Activated CD4-positive, CD25-positive, alpha-beta regulatory T cell treated with anti-CD3 and anti-CD28 coated beads, Interleukin-2, amount 50 U/mL, for 24 hours (primary cell): ENCODE data around the gene RAB11FIP2.
"Not testable (repeated sequence)": the region's sequence is repeated elsewhere in the genome, so short reads cannot be mapped to it uniquely, and the experiment has no call there.

Source experiments
- ATAC-seq, 2 donors: fragments of 150-1000 bp; cut with Tn5 transposase; one replicate each; pipeline ENCODE4 v1.10.0; 2021; ENCODE audit warnings: mild to moderate bottlenecking in 1 of 2, moderate library complexity in 1 of 2

Gene RAB11FIP2, protein sequence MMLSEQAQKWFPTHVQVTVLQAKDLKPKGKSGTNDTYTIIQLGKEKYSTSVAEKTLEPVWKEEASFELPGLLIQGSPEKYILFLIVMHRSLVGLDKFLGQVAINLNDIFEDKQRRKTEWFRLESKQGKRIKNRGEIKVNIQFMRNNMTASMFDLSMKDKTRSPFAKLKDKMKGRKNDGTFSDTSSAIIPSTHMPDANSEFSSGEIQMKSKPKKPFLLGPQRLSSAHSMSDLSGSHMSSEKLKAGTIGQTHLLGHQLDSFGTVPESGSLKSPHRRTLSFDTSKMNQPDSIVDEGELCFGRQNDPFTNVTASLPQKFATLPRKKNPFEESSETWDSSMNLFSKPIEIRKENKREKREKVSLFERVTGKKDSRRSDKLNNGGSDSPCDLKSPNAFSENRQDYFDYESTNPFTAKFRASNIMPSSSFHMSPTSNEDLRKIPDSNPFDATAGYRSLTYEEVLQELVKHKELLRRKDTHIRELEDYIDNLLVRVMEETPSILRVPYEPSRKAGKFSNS

GRCh38 chr10:118046395-118047156 is at the start of gene RAB11FIP2:
Gene RAB11FIP2, minus strand, starts transcription at chr10:118046941. Its CDS starts 778 bp downstream, at chr10:118046163.
- ATAC-seq: peak; percentile 93 to 94

DNA sequence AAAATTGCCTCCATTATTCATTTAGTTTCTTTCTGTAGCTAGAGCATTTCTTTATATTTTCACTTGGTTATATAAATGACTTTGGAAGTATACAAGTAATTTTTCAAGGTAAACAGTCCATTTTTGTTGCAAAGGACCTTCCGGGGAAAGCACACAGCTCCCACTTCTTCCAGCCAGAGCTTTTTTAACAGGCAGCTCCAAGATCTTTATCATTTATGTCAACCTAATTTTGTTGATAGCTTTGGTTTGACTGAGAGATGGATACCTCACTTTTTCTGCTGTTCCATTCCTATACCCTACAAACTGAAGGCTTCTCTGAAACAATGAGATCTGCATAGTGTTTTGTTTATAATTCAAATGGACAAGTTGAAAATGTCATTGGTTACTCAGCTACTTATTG is 49.3 kb upstream of the RAB11FIP2 start:
- no peak for ATAC-seq

DNA sequence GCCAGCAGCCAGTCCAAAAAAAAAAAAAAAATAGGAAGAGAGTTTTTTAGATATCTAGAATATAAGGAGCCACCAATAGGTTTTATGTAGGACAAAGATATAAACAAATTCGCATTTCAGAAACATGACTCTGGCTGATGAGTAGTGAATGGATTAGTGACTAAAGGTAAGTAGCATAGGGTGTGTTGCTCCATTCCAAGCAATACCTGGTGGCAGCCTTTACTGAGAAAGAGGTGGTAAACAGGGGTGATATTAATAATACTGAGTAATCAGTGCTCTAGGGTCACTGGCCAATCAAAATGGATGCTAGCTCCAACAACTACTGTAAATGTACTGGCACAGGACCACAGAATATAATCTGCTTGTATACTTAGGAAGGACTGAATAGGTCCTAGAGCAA is 45.5 kb upstream of the RAB11FIP2 start:
- ATAC-seq: no peak

GRCh38 chr10:118080817-118081216 is 34.1 kb upstream of the RAB11FIP2 start:
- no peak for ATAC-seq

- ATAC-seq: no peak
Observed at GRCh38 chr10:118076705-118077104, 30.0 kb upstream of the RAB11FIP2 start.

GRCh38 chr10:118072840-118073239 is 26.1 kb upstream of the RAB11FIP2 start:
- ATAC-seq: no peak

DNA sequence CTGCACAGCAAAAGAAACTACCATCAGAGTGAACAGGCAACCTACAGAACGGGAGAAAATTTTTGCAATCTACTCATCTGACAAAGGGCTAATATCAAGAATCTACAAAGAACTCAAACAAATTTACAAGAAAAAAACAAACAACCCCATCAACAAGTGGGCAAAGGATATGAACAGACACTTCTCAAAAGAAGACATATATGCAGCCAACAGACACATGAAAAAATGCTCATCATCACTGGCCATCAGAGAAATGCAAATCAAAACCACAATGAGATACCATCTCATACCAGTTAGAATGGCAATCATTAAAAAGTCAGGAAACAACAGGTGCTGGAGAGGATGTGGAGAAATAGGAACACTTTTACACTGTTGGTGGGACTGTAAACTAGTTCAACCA is 20.6 kb upstream of the RAB11FIP2 start:
- not testable (repeated sequence) for ATAC-seq

DNA sequence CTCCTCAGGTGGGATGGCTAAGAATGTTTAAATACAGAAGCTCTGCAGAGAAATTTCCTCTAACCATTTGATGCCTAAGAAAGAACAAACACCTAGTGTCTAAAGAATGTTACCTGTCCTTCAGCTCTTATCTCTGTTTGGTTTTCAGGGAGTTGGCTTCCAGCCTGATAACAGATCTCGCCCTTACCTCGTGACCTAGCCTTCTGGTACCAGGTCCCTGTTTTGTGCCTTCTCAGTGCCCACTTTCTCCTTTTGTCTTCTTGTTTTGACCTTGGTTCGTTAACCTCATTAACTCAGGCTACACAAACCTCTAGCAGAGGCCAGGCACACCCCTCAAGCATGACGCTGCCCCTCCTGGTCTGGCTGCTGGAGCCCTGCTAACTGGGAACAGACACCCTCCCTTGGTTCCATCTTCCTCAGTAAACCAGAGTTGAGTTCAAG is 16.1 kb upstream of the RAB11FIP2 start:
- no peak for ATAC-seq

- no peak for ATAC-seq
Observed at GRCh38 chr10:118058371-118058770, 11.6 kb upstream of the RAB11FIP2 start.

DNA sequence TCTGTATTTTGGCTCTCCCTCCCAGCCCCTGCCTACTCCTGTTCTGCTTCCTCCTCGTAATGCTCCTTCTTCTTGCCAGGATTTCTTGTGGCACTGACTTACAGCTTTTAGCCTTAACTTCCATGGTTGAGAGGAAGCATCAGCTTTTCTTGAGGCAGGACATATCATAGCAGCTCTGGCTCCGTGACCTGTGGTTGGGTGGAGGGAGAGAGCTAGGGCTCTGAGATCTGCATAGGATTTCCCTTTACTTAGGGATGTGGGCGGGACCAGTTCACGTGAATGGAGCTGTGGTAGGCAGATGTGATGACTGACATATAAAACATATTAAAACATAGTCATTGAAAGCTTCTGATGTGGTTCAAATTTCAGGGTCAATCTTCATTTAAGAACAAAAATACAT is 10.6 kb upstream of the RAB11FIP2 start:
- no peak for ATAC-seq

GRCh38 chr10:118054383-118054782 is 7.6 kb upstream of the RAB11FIP2 start:
- no peak for ATAC-seq

GRCh38 chr10:118052816-118053215 is 6.1 kb upstream of the RAB11FIP2 start:
- no peak for ATAC-seq

DNA sequence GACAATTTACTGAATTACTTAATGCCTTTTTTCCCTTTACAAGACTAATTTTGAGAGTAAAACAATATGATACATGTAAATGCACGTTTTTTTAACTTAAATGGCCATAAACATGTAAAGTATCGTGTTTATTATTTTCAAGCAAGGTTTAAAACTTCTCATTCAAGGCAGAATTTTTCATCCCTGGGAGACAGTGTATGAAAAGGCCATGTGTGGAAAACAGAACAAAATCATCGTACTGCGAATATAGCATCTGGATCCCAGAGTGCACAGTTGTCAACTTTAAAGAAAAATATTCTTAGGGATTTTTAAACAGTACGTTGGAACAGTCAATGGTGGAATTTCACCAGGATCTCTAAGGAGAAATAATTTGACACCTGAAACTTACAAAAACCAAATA is 1.1 kb upstream of the RAB11FIP2 start:
- ATAC-seq: no peak

DNA sequence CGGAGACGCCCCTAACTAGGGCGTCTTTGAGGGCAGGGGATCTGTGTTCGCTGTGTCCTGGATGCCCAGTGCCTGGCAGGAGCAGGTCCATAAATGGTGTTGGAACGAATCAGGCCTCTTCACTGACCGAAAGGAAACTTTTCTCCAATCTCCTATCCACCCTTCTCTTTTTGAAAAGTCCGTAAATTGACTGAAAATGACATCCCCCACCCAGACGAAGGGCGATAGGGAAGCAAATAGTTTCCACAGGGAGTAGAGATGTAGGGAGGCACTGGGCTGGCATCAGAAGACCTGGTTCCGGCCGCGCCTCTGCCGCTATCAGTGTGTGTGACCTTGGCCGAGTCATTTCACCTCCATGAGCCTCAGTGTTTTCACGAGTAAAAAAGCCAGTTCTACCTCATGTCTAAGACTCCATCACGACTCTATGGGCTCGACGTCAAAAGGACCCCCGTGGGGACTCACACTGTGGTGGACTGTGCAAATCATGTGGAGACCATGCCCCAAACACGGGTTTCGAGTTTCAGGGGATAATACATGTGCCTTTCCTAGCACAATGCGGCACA is 497 bp upstream of the RAB11FIP2 start:
- no peak for ATAC-seq

- ATAC-seq: peak; percentile 1 to 2
Observed at GRCh38 chr10:118045837-118046394, 825 bp downstream of the RAB11FIP2 start.

DNA sequence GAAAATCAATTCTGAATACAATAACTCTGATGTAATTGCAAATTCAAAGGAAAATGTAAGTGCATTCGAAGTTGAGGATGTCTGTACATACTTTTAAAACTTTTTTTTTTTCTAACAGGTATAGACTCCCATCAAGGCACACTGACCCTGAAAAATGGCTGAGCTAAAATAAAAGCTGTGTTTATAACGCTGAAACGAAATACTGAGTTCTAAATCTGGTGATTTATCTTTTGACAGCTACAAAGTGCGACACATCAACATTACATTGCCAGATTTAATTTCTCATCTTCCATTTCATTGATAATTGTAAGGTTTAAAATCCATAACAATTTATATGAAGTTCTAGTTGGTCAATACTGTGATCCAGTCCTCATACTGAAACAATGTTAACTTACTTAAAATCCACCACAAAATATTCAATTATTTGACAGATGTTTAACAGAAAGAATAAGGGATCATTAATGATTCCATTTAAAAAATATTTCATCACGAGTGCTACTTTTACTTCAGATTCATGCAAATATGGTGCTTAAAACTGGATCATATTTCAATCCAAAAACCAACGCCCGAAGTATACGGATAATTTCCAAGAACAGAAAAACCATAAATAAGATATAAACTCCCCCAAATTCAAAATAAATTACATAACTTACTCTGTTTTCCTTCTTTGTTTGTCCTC is 1.4 kb downstream of the RAB11FIP2 start:
- no peak for ATAC-seq

GRCh38 chr10:118042827-118043242 is 3.9 kb downstream of the RAB11FIP2 start:
- no peak for ATAC-seq

GRCh38 chr10:118042336-118042735 is 4.4 kb downstream of the RAB11FIP2 start:
- no peak for ATAC-seq

- ATAC-seq: no peak
Observed at GRCh38 chr10:118041316-118041715, 5.4 kb downstream of the RAB11FIP2 start.

DNA sequence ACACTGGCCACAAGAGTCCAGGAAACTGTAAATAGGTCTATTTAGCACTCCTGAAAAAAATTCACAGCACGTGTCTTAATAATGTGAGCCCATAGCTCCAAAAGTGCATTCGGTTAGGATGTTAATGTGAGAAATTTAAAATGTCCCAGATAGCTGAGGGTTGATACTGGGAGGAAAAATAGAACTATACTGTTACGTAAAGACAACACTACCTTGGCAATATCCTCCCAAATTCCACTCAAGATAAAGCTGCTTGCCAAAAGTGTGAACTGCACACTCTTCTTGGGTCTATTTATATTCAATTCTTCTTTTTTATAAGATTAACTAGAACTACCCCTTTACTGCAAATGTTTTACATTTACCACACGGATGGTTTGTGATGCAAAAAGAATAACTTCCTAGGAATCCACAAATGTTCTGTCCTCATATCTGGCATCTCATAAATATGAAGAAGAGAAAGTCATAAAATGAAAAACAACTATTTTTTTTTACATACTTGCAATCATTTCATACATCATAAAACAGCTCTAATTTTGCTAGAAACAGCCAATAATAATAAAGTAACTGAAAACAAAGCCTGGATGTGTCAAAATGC is 10.4 kb downstream of the RAB11FIP2 start:
- no peak for ATAC-seq

DNA sequence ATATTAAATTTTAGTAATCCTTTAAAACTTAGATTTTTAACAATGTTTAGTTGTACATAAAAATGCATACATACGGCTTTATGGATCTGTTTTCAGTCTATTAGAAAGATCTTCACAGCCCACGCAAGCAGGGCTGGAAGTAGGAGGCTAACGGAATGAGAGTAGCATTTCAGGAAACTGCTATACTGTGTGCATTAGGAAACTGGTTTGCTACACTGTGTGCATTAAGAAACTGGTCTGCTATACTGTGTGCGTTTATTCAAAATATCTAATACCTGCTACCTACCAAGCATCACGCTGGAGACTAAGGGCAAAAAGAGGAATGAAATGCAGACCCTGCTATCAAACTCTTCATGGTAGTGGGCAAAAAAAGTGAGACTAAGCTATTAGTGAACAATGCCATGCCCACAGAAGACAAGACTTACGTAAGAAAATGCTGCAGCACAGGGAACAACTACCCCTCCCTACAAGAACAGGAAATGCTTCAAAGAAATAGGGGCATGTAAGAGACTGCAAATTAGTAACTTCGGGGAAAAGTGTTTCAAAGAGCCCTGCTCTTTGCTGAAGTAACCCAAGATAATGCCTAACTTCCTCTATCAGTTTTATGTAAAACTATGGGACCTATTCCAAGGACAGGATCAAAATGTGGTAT is 11.3 kb downstream of the RAB11FIP2 start:
- no peak for ATAC-seq
